ENCODE results near the gene TRIML2.

TRIML2 gene

GRCh38 chr4:188117631-188118324, 8.4 kb upstream of the TRIML2 start:
- H3K4me3 Mint-ChIP-seq, result no peak overlapping the region
- H3K9me3 Mint-ChIP-seq, result peaks cover 11% of the 10 kb centered on the region
- no peaks in the 10 kb centered on the region for H3K36me3 Mint-ChIP-seq
- DNase-seq (ENCODE audit: low spot score in 2 of 2) (no peak), ATAC-seq (no peak)
- no peak overlapping the region for H3K27ac Mint-ChIP-seq
- H3K4me1 Mint-ChIP-seq, result no peaks in the 10 kb centered on the region

DNA sequence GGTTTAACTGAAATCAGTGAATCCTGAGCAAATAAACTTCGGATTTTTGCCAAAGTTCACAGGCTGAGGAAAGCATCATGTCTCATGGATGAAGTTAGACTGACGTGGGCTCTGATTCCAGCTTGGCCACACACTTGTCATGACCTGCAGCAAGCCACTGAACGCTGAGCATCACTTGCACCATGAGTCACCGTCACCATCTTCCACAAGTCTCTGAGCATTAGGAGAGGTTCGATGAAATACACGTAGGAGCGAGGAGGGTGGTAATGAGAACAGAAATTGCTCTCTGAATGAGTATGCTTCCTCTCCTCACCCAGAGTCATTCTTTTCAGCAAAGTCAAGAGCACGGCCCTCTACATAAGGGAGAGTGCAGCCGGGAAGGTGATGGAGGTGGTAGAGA, 3.8 kb upstream of the TRIML2 start:
- Mint-ChIP-seq H3K27ac (no peak overlapping the region), H3K4me1 (no peaks in the 10 kb centered on the region), H3K9me3 (peaks cover 16% of the 10 kb centered on the region), H3K4me3 (no peak overlapping the region), H3K36me3 (no peaks in the 10 kb centered on the region)
- ATAC-seq (no peak), DNase-seq (ENCODE audit: low spot score in 2 of 2) (no peak)

GRCh38 chr4:188111955-188112354, 2.6 kb upstream of the TRIML2 start:
- DNase-seq (ENCODE audit: low spot score in 2 of 2) (no peak), ATAC-seq (no peak)
- Mint-ChIP-seq H3K27ac (no peak overlapping the region), H3K9me3 (peaks cover 13% of the 10 kb centered on the region), H3K36me3 (no peaks in the 10 kb centered on the region), H3K4me1 (no peaks in the 10 kb centered on the region), H3K4me3 (no peak overlapping the region)

DNA sequence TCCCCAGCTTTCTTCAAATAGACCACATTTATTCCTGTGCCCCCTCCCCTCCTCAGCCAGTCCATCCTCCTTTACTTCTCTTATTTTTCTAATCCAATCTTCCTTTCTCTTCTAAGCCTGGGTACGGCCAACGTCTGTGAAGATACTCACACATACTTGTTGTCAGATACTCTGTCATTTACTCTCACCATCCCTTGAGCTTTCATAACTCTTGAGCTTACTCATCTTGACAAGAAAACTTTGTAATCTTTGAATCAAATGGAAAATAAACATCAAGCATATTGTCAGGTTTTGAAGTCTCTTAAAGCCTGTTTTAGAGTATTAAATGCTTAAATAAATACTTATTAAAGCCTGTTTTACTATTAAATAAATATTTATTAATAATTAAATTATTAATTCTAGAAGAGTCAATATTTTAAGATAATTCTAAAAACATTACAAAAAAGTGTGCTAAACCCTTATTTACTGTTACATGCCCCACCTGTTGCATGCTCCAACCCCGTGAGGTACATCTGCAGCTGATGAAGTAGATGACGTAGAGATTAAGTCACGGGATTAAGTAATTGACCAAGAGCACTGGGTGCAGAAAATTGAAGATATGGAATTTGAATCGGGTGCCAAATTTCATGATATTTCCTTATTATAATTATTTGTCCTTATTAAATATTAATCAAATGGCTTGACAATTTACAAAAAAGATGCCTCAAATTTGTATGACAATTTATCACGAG, 1.5 kb upstream of the TRIML2 start:
- no peak for DNase-seq (ENCODE audit: low spot score in 2 of 2)
- no peak overlapping the region for H3K27ac Mint-ChIP-seq
- no peak overlapping the region for H3K4me3 Mint-ChIP-seq
- ATAC-seq, result no peak
- peaks cover 12% of the 10 kb centered on the region for H3K9me3 Mint-ChIP-seq
- no peaks in the 10 kb centered on the region for H3K36me3 Mint-ChIP-seq
- no peaks in the 10 kb centered on the region for H3K4me1 Mint-ChIP-seq

DNA sequence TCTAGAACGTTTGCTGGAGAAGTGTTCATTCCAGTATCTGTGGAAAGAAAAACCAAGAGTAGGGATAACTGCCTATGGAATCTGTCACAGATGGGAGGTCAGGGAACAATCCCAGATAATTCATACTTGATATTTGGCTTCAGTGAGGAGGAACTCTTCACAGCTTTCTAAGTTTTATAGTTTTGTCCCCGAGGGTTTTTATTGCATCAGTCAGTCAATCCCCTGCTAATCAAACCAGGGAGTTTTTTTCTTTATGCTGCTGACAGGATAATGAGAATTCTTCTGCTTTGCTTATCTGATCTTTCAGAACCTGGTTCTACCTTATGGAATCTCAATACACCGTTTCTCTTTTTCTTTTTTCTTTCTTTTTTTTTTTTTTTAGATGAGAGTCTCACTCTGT, 633 bp upstream of the TRIML2 start:
- no peak overlapping the region for H3K4me3 Mint-ChIP-seq
- ATAC-seq, result no peak

DNA sequence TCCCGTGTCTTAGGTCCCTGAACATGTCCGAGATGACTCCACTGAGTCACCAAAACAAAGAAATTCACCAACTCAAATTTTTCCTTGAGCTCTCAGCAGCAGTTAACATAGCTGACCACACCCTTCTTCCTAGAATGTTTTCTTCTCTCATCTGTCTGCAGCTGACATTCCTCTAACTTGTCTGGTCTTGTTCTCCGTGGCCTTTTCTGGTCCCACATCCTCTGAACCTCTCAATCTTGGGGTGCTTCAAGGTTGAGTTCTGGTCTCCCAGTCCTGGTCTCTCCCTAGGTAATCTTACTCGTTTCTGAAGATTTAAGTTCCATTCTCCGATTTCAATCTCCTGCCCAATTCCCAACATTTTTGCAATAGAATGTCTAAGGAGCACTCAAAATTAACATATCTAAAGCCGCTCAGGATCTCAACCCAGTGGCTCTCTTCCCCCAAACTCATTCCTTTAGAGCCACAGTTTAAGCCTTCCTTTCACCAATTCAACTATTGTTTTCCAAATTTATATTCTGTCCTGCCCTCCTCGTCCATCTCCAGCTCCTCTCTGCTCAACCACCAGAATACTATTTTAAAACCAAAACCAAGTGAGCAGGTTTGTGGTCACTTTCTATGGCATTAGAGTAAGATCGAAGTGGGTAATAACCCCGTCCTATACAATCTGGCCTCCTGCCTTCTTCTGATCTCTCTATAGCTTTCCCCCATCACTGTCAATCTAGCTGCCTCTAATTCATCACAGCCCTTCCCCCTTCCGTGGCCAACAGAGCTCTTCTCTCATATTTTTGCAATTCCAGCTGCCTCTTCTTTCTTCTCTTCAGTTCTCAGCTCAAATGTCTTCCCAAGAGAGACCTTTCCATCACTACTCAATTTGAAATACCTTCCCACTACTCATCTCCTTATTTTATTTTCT, 1.2 kb downstream of the TRIML2 start:
- peaks cover 21% of the 10 kb centered on the region for H3K9me3 Mint-ChIP-seq
- DNase-seq (ENCODE audit: low spot score in 2 of 2) (no peak), ATAC-seq (no peak)
- no peaks in the 10 kb centered on the region for H3K36me3 Mint-ChIP-seq
- no peak overlapping the region for H3K4me3 Mint-ChIP-seq
- no peaks in the 10 kb centered on the region for H3K4me1 Mint-ChIP-seq
- H3K27ac Mint-ChIP-seq, result no peak overlapping the region

More for the DNA sequence above, 633 bp upstream of the TRIML2 start:
- Mint-ChIP-seq H3K4me1 (no peaks in the 10 kb centered on the region), H3K27ac (no peak overlapping the region), H3K36me3 (no peaks in the 10 kb centered on the region), H3K9me3 (peaks cover 12% of the 10 kb centered on the region)
- DNase-seq (ENCODE audit: low spot score in 2 of 2), result no peak

DNA sequence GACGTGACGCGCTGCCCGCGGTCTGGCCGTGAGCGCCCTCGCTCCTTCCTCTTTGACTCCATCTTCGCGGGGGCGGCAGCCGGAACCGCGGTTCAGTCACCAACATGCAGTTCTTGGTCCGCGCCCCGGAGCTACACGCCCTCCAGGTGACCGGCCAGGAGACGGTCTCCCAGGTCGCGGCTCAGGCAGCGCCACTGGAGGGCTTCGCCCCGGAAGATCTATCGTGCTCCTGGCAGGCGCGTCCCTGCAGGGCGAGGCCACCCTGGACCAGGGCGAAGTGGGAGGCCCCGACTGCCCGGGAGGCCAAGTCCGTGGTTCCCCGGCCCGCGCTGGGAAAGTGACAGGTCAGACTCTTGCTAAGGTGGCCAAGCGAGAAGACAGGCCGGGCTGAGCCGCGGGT, 2.9 kb downstream of the TRIML2 start:
- ATAC-seq (no peak), DNase-seq (ENCODE audit: low spot score in 2 of 2) (no peak)
- Mint-ChIP-seq H3K9me3 (peaks cover 23% of the 10 kb centered on the region), H3K4me1 (no peaks in the 10 kb centered on the region), H3K36me3 (no peaks in the 10 kb centered on the region), H3K27ac (no peak overlapping the region), H3K4me3 (no peak overlapping the region)

GRCh38 chr4:188092824-188093223, 16.6 kb downstream of the TRIML2 start:
- H3K4me1 Mint-ChIP-seq, result no peaks in the 10 kb centered on the region
- H3K4me3 Mint-ChIP-seq, result no peak overlapping the region
- H3K9me3 Mint-ChIP-seq, result peaks cover 14% of the 10 kb centered on the region
- DNase-seq (ENCODE audit: low spot score in 2 of 2) (no peak), ATAC-seq (no peak)
- H3K27ac Mint-ChIP-seq, result no peak overlapping the region
- H3K36me3 Mint-ChIP-seq, result peaks cover 6% of the 10 kb centered on the region

GRCh38 chr4:188086858-188087257, 22.5 kb downstream of the TRIML2 start:
- no peak overlapping the region for H3K4me3 Mint-ChIP-seq
- H3K36me3 Mint-ChIP-seq, result peaks cover 6% of the 10 kb centered on the region
- ATAC-seq, result no peak
- no peaks in the 10 kb centered on the region for H3K4me1 Mint-ChIP-seq
- H3K9me3 Mint-ChIP-seq, result peaks cover 18% of the 10 kb centered on the region
- no peak overlapping the region for H3K27ac Mint-ChIP-seq
- DNase-seq (ENCODE audit: low spot score in 2 of 2), result no peak

GRCh38 chr4:188082796-188083195, 26.6 kb downstream of the TRIML2 start:
- H3K27ac Mint-ChIP-seq, result no peak overlapping the region
- DNase-seq (ENCODE audit: low spot score in 2 of 2) (no peak), ATAC-seq (no peak)
- H3K36me3 Mint-ChIP-seq, result no peaks in the 10 kb centered on the region
- no peaks in the 10 kb centered on the region for H3K4me1 Mint-ChIP-seq
- H3K9me3 Mint-ChIP-seq, result peaks cover 17% of the 10 kb centered on the region
- no peak overlapping the region for H3K4me3 Mint-ChIP-seq

DNA sequence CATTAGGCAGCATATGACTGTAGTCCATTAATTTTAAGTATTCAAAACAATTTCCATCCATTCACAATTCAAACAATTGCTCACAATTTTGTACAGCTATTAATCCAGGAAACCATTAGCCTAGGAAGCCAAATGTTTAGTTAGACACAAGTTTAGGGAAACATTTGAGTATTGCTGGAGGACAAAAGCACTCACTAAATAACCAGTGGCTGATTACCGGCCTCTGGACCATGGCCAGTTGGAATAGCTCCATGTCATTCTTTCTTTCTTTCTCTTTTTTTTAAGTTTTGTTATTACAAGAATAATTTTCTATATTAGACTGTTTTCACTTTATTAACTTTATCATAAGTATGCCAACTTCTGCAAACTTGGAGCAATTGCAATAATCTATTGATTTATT, 31.3 kb downstream of the TRIML2 start:
- H3K36me3 Mint-ChIP-seq, result no peaks in the 10 kb centered on the region
- ATAC-seq (no peak), DNase-seq (ENCODE audit: low spot score in 2 of 2) (no peak)
- no peak overlapping the region for H3K4me3 Mint-ChIP-seq
- no peak overlapping the region for H3K27ac Mint-ChIP-seq
- H3K9me3 Mint-ChIP-seq, result peaks cover 13% of the 10 kb centered on the region
- no peaks in the 10 kb centered on the region for H3K4me1 Mint-ChIP-seq

GRCh38 chr4:188076169-188076568, 33.2 kb downstream of the TRIML2 start:
- H3K36me3 Mint-ChIP-seq, result no peaks in the 10 kb centered on the region
- no peak overlapping the region for H3K4me3 Mint-ChIP-seq
- DNase-seq (ENCODE audit: low spot score in 2 of 2) (no peak), ATAC-seq (no peak)
- no peaks in the 10 kb centered on the region for H3K4me1 Mint-ChIP-seq
- no peak overlapping the region for H3K27ac Mint-ChIP-seq
- H3K9me3 Mint-ChIP-seq, result peaks cover 9% of the 10 kb centered on the region

GRCh38 chr4:188061083-188061482, 48.3 kb downstream of the TRIML2 start:
- Mint-ChIP-seq H3K4me3 (no peak overlapping the region), H3K4me1 (no peaks in the 10 kb centered on the region), H3K9me3 (peaks cover 12% of the 10 kb centered on the region), H3K27ac (no peak overlapping the region), H3K36me3 (no peaks in the 10 kb centered on the region)
- no peak for DNase-seq (ENCODE audit: low spot score in 2 of 2)
- no peak for ATAC-seq

GRCh38 chr4:188053302-188053701, 56.1 kb downstream of the TRIML2 start:
- H3K4me3 Mint-ChIP-seq, result no peak overlapping the region
- peaks cover 2% of the 10 kb centered on the region for H3K9me3 Mint-ChIP-seq
- H3K4me1 Mint-ChIP-seq, result no peaks in the 10 kb centered on the region
- no peak for ATAC-seq
- H3K27ac Mint-ChIP-seq, result no peak overlapping the region
- H3K36me3 Mint-ChIP-seq, result no peaks in the 10 kb centered on the region
- DNase-seq (ENCODE audit: low spot score in 2 of 2), result no peak

DNA sequence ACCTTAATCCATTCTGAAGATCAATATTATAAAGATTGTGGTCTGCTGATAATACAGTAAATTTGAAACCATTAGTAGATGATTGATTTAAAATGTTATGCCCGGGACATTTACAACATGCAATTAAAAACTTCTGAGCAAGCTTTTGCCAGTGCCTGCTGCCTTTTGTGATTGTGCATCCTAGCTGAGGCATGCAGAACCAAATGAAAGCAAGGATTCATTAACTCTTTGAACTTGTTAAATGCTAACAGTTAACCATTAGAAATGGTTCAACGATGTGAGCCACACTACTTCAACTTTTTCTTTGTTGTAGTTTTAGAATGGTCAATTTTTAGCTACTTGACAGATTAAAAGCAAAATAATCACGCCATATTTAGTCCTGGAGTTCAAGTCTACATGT, 62.7 kb downstream of the TRIML2 start:
- Mint-ChIP-seq H3K27ac (no peak overlapping the region), H3K4me3 (no peak overlapping the region), H3K4me1 (no peaks in the 10 kb centered on the region), H3K9me3 (peaks cover 5% of the 10 kb centered on the region), H3K36me3 (no peaks in the 10 kb centered on the region)
- no peak for ATAC-seq
- no peak for DNase-seq (ENCODE audit: low spot score in 2 of 2)

All from stimulated activated effector memory CD8-positive, alpha-beta T cell treated with anti-CD3 and anti-CD28 coated beads, Interleukin-12 subunit alpha, Interleukin-12 subunit beta, amount 100 ng/mL, for 72 hours (primary cell).